AG20443 (cell line): ENCODE results near the gene CTNND2.
A peak's percentile ranks its signal among the peaks of the same experiment; 100 is the strongest.

Source experiments
- DNase-seq: peaks from one replicate; pipeline ENCODE4 v3.0.0; 2012; ENCODE audit warnings: low spot score, mixed read lengths

Gene CTNND2

GRCh38 chr5:11252075-11252474 lies 652.2 kb downstream of the CTNND2 start:
- DNase-seq = no peak

- peak; percentile 12 for DNase-seq
Measured at GRCh38 chr5:11251247-11251646, 653.0 kb downstream of the CTNND2 start.

GRCh38 chr5:11248966-11249365 lies 655.3 kb downstream of the CTNND2 start:
- DNase-seq = no peak

GRCh38 chr5:11247224-11247623 lies 657.0 kb downstream of the CTNND2 start:
- DNase-seq = no peak

- DNase-seq = no peak
Measured at GRCh38 chr5:11240293-11241190, 663.7 kb downstream of the CTNND2 start.

GRCh38 chr5:11239261-11240015 lies 664.8 kb downstream of the CTNND2 start:
- DNase-seq = no peak

GRCh38 chr5:11234501-11234911 lies 669.7 kb downstream of the CTNND2 start:
- DNase-seq = no peak

- no peak for DNase-seq
Measured at GRCh38 chr5:11230890-11231289, 673.4 kb downstream of the CTNND2 start.

- DNase-seq = no peak
Measured at GRCh38 chr5:11227064-11227463, 677.2 kb downstream of the CTNND2 start.

GRCh38 chr5:11224436-11225187 lies 679.6 kb downstream of the CTNND2 start:
- no peak for DNase-seq

- DNase-seq = no peak
Measured at GRCh38 chr5:11222169-11222568, 682.1 kb downstream of the CTNND2 start.

- no peak for DNase-seq
Measured at GRCh38 chr5:11214864-11215644, 689.2 kb downstream of the CTNND2 start.

GRCh38 chr5:11212706-11213105 lies 691.5 kb downstream of the CTNND2 start:
- no peak for DNase-seq

GRCh38 chr5:11197726-11198125 lies 706.5 kb downstream of the CTNND2 start:
- no peak for DNase-seq

GRCh38 chr5:11191673-11192072 lies 712.6 kb downstream of the CTNND2 start:
- DNase-seq = no peak

GRCh38 chr5:11182441-11183080 lies 721.7 kb downstream of the CTNND2 start:
- peak; percentile 63 for DNase-seq

- DNase-seq = no peak
Measured at GRCh38 chr5:11181940-11182339, 722.3 kb downstream of the CTNND2 start.

GRCh38 chr5:11180890-11181289 lies 723.4 kb downstream of the CTNND2 start:
- no peak for DNase-seq

GRCh38 chr5:11177999-11178711 lies 726.1 kb downstream of the CTNND2 start:
- DNase-seq = no peak

GRCh38 chr5:11174591-11174990 lies 729.7 kb downstream of the CTNND2 start:
- no peak for DNase-seq
